CD14-positive monocyte (primary cell): ENCODE data around the gene PVR. TPM values are rescaled to one million over a fixed set of nuclear protein-coding genes. Genes with fewer than 3 reads are reported as not detected.

Source experiments
- DNase-seq, 3 donors: peaks; one replicate each; pipeline ENCODE4 v3.0.0-alpha.2; 2011 to 2022
- H2AFZ ChIP-seq: 2 replicates; pipeline ENCODE4 v1.6.0; 2012; ENCODE audit warnings: mild to moderate bottlenecking, low read depth, low read length, inconsistent platforms; ENCODE audit not compliant: insufficient read depth, poor library complexity, severe bottlenecking
- H3K27ac ChIP-seq, 2 donors: 1 replicate in 1 of 2; 2 replicates in 1 of 2; pipeline ENCODE4 v1.5.1; 2012 to 2013; ENCODE audit warnings: low read length in 2 of 2, control low read depth in 1 of 2, inconsistent platforms in 1 of 2, low read depth in 1 of 2, mild to moderate bottlenecking in 1 of 2
- H3K27me3 ChIP-seq, 2 donors: one replicate each; pipeline versions ENCODE4 v1.6.0 to v1.6.1; 2011 to 2013; ENCODE audit warnings: low read length in 2 of 2; ENCODE audit not compliant: control insufficient read depth in 2 of 2, insufficient read depth in 2 of 2
- H3K36me3 ChIP-seq, 2 donors: replicated peaks in 1 of 2; 1 replicate in 1 of 2; 2 replicates in 1 of 2; pipeline versions ENCODE4 v1.5.1 to v1.6.1; 2012 to 2013; ENCODE audit warnings: low read length in 2 of 2, control low read depth in 1 of 2, inconsistent platforms in 1 of 2, mild to moderate bottlenecking in 1 of 2; ENCODE audit not compliant: insufficient read depth in 2 of 2, control insufficient read depth in 1 of 2
- H3K4me1 ChIP-seq, 2 donors: 1 replicate in 1 of 2; 2 replicates in 1 of 2; pipeline versions ENCODE4 v1.5.1 to v1.6.1; 2012 to 2013; ENCODE audit warnings: low read length in 2 of 2, control low read depth in 1 of 2, inconsistent platforms in 1 of 2, mild to moderate bottlenecking in 1 of 2, moderate library complexity in 1 of 2; ENCODE audit not compliant: insufficient read depth in 2 of 2, control insufficient read depth in 1 of 2
- H3K4me2 ChIP-seq: replicated peaks from 2 replicates; pipeline ENCODE3; 2012; ENCODE audit warnings: low read length, moderate library complexity, mild to moderate bottlenecking; ENCODE audit not compliant: poor library complexity, severe bottlenecking; ENCODE audit errors: extremely low read depth
- H3K4me3 ChIP-seq, 3 experiments: fragments of 200-600 bp in 1 of 3; sonication (generic) in 1 of 3; replicated peaks in 1 of 3; 1 replicate in 2 of 3; 2 replicates in 1 of 3; pipeline ENCODE4 v1.5.1; 2011 to 2013; ENCODE audit warnings: low read length in 3 of 3, mild to moderate bottlenecking in 3 of 3, control low read depth in 2 of 3, low read depth in 2 of 3, inconsistent platforms in 1 of 3, moderate library complexity in 1 of 3
- H3K79me2 ChIP-seq: 2 replicates; pipeline ENCODE4 v1.6.0; 2012; ENCODE audit warnings: mild to moderate bottlenecking, control low read depth, inconsistent platforms, low read length, moderate library complexity; ENCODE audit not compliant: insufficient read depth
- H3K9ac ChIP-seq: 2 replicates; pipeline ENCODE4 v1.6.0; 2017; ENCODE audit warnings: low read length, mild to moderate bottlenecking; ENCODE audit not compliant: insufficient read depth, poor library complexity, severe bottlenecking
- H3K9me3 ChIP-seq, 2 donors: replicated peaks in 1 of 2; 1 replicate in 1 of 2; 2 replicates in 1 of 2; pipeline versions ENCODE4 v1.5.1 to v1.6.1; 2012 to 2013; ENCODE audit warnings: low read length in 2 of 2, control low read depth in 1 of 2; ENCODE audit not compliant: control insufficient read depth in 1 of 2, insufficient read depth in 1 of 2
- H4K20me1 ChIP-seq: 2 replicates; pipeline ENCODE4 v1.6.0; 2012; ENCODE audit warnings: mild to moderate bottlenecking, low read length, control low read depth, moderate library complexity; ENCODE audit not compliant: insufficient read depth
- H3K27ac Mint-ChIP-seq, 7 donors: one replicate each; pipeline ENCODE4 v1.8.0; 2020; ENCODE audit warnings: mild to moderate bottlenecking in 7 of 7, mixed read lengths in 7 of 7, moderate library complexity in 6 of 7, inconsistent platforms in 2 of 7
- H3K27me3 Mint-ChIP-seq, 3 donors: one replicate each; pipeline ENCODE4 v1.8.0; 2021 to 2022; ENCODE audit warnings: low read depth in 3 of 3, mild to moderate bottlenecking in 3 of 3, mixed read lengths in 3 of 3, moderate library complexity in 3 of 3, inconsistent platforms in 1 of 3
- H3K36me3 Mint-ChIP-seq, 2 donors: one replicate each; pipeline ENCODE4 v1.8.0; 2020; ENCODE audit warnings: mixed read lengths in 2 of 2, inconsistent platforms in 1 of 2, mild to moderate bottlenecking in 1 of 2
- H3K4me1 Mint-ChIP-seq: one replicate; pipeline ENCODE4 v1.8.0; 2020; ENCODE audit warnings: mild to moderate bottlenecking, mixed read lengths
- H3K4me3 Mint-ChIP-seq, 2 donors: one replicate each; pipeline ENCODE4 v1.8.0; 2020; ENCODE audit warnings: mild to moderate bottlenecking in 2 of 2, mixed read lengths in 2 of 2, moderate library complexity in 1 of 2
- H3K9me3 Mint-ChIP-seq, 7 donors: one replicate each; pipeline ENCODE4 v1.8.0; 2020 to 2022; ENCODE audit warnings: mixed read lengths in 7 of 7, mild to moderate bottlenecking in 6 of 7, moderate library complexity in 6 of 7, inconsistent platforms in 2 of 7
- WGBS: methylation state at CpG from one replicate; pipeline ENCODE4 v1.1.5; 2013; ENCODE audit warnings: missing lambda C conversion rate; ENCODE audit not compliant: insufficient coverage; 5-methylcytosine and 5-hydroxymethylcytosine counted together
- intact Hi-C, 2 donors: fragments of 100-400 bp; cut with micrococcal nuclease; formaldehyde crosslinking; loops; one replicate each; pipeline versions ENCODE4 v1.15.0 to v1.15.1; 2023
- polyA plus RNA-seq, 3 donors: library from polyadenylated mRNA; depleted of rRNA in 1 of 3; unstranded in 2 of 3; stranded (reverse) in 1 of 3; fragments of 300-500 nt in 2 of 3; fragments of >200 nt in 1 of 3; fragmentation: Illumina TruSeq in 2 of 3; gene quantifications; 1 replicate in 2 of 3; 2 replicates in 1 of 3; pipeline ENCODE4 v1.2.3, GENCODE V29; 2012 to 2021
- TF ChIP-seq, protein P1 (sequence below): fragments of 200-600 bp; IDR thresholded peaks from one replicate; pipeline ENCODE4 v1.8.0; 2022; ENCODE audit warnings: antibody characterized with exemption, mild to moderate bottlenecking

The PVR gene
- polyA plus RNA-seq, 3 donors: 10.1 to 20.2 (median 12.9) TPM

DNA sequence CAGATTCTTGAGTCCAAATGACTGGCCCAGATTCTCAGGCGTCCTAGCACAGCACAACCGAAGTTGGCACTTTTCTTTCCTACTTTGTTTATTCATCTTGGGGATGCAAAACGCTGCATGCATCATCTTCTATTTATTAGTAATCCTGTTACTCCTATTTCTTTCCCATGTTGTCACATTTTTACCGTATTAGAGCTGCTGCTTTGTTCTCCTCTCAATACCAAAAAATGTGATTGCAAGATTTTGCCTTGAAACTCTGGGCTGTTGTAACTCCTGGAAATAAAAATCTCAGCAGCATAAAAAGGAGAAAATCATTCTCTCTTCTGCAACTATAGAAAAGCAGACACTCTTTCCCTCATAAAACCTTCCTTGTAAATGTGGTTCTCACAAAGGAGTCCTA is 43.2 kb upstream of the PVR start:
- TF ChIP-seq, protein P1, sequence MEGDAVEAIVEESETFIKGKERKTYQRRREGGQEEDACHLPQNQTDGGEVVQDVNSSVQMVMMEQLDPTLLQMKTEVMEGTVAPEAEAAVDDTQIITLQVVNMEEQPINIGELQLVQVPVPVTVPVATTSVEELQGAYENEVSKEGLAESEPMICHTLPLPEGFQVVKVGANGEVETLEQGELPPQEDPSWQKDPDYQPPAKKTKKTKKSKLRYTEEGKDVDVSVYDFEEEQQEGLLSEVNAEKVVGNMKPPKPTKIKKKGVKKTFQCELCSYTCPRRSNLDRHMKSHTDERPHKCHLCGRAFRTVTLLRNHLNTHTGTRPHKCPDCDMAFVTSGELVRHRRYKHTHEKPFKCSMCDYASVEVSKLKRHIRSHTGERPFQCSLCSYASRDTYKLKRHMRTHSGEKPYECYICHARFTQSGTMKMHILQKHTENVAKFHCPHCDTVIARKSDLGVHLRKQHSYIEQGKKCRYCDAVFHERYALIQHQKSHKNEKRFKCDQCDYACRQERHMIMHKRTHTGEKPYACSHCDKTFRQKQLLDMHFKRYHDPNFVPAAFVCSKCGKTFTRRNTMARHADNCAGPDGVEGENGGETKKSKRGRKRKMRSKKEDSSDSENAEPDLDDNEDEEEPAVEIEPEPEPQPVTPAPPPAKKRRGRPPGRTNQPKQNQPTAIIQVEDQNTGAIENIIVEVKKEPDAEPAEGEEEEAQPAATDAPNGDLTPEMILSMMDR: no peak
- Histone ChIP-seq H3K4me2 (no peak overlapping the region), H3K4me3 (no peak overlapping the region), H2AFZ (no peak overlapping the region), H3K9me3 (peaks cover 0 to 4% of the 10 kb centered on the region in 2 donors), H4K20me1 (no peaks in the 10 kb centered on the region), H3K27me3 (peaks cover 0 to 8% of the 10 kb centered on the region in 2 donors), H3K79me2 (no peaks in the 10 kb centered on the region), H3K4me1 (no peaks in the 10 kb centered on the region), H3K36me3 (no peaks in the 10 kb centered on the region), H3K9ac (no peak overlapping the region), H3K27ac (no peak overlapping the region)
- no peak for DNase-seq
- peaks cover 10 to 26% (median 24%) of the 10 kb centered on the region in 3 donors for H3K27me3 Mint-ChIP-seq
- 80% methylated on average over 1 of the region's 4 CpGs for WGBS
- H3K4me3 Mint-ChIP-seq: peak overlapping the region in 1 of 2 donors; percentile 13
- peaks cover 0 to 8% (median 6%) of the 10 kb centered on the region in 7 donors for H3K9me3 Mint-ChIP-seq
- H3K27ac Mint-ChIP-seq: no peak overlapping the region
- H3K4me1 Mint-ChIP-seq: peaks cover 3% of the 10 kb centered on the region
- intact Hi-C loops: no loop called here
- no peaks in the 10 kb centered on the region for H3K36me3 Mint-ChIP-seq

- intact Hi-C loops: no loop called here
- Histone ChIP-seq H3K27me3 (peaks cover 0 to 6% of the 10 kb centered on the region in 2 donors), H3K4me3 (no peak overlapping the region), H3K4me2 (no peak overlapping the region), H3K36me3 (no peaks in the 10 kb centered on the region), H3K9me3 (peaks cover 0 to 4% of the 10 kb centered on the region in 2 donors), H4K20me1 (no peaks in the 10 kb centered on the region), H3K79me2 (no peaks in the 10 kb centered on the region), H3K9ac (no peak overlapping the region), H3K27ac (no peak overlapping the region), H3K4me1 (peaks cover 4 to 8% of the 10 kb centered on the region in 2 donors), H2AFZ (no peak overlapping the region)
- Mint-ChIP-seq H3K27me3 (peaks cover 3 to 26% (median 20%) of the 10 kb centered on the region in 3 donors), H3K36me3 (no peaks in the 10 kb centered on the region), H3K4me1 (peaks cover 7% of the 10 kb centered on the region), H3K9me3 (peaks cover 0 to 12% (median 7%) of the 10 kb centered on the region in 7 donors), H3K4me3 (no peak overlapping the region), H3K27ac (no peak overlapping the region)
- TF ChIP-seq, protein P1: no peak
- WGBS: 84% methylated on average over 5 of the region's 6 CpGs
- DNase-seq: no peak
Measured at GRCh38 chr19:44602081-44602480, 41.6 kb upstream of the PVR start.
